ENCODE measurements around the gene SAMD1. TPM values are rescaled to one million over a fixed set of nuclear protein-coding genes. Genes with fewer than 3 reads are reported as not detected.

Gene SAMD1
- total RNA-seq, 2 experiments from 2014 or later = 29.4 to 30.1 TPM

DNA sequence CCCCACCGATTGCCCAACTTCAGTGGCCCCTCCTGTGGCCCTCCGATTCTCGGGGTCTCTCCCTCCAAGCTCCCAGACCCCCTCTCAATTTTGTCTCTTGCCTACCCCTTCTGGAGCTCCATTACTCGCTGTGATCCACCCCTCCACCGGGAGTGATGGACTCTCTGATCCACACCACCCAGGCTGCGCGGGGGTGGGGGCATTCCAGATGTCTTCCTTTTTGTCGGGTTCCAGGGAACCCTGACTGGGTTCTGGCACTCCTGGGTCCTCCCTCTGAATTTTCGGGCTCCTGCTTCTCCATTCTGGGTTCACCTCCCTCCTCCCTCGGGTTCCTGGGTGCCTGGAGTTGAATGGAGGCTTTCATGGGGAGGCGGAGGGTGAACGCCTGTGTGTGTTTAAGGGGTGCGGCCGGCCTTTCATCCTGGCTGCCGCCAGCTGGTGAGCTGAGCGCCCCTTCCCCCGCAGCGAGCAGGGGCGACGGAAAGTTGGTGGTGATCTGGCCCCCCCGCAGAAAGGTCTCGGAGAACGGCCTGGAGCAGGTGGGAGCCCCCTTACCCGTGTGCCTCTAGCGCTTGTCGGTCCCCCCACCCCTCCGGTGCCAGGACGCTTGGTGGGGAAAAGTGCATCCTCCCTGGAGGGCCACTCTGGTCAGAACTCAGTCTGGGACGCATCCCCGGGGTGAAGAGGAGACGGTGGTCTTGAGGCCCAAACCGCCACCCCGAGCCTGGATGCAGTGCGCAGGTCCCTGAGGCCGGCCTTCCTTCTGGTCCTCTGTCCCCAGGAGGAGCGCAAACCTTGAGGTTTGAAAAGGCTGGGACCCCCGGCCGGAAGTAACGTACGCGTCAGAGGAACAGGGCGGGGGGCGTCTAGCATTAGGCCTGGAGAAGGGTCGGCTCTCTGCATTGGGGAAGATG, 16.4 kb downstream of the SAMD1 start:
- Histone ChIP-seq H3K4me3 (ENCODE audit: low read length) (peak overlapping the region; percentile 77), H3K4me1 (ENCODE audit: insufficient read depth, low read length) (peaks cover 38% of the 10 kb centered on the region), H3K27me3 (ENCODE audit: control insufficient read depth in 1 of 2, insufficient read depth in 2 of 2, low read length in 2 of 2) (peaks cover 4 to 5% of the 10 kb centered on the region in 2 experiments), H3K27ac (ENCODE audit: low read depth in 1 of 2, low read length in 2 of 2) (no peak overlapping the region), H3K9me3 (ENCODE audit: control insufficient read depth in 1 of 2, insufficient read depth in 1 of 2, low read length in 2 of 2) (no peaks in the 10 kb centered on the region), H3K36me3 (ENCODE audit: insufficient read depth, low read length) (no peaks in the 10 kb centered on the region)
- DNase-seq (peak in 1 of 14 experiments; percentile 24), ATAC-seq (ENCODE audit: poor library complexity) (peak; percentile 16)
- Mint-ChIP-seq H3K4me3 (peak overlapping the region; percentile 93), H3K27me3 (peaks cover 4% of the 10 kb centered on the region), H3K36me3 (ENCODE audit: low read depth) (no peaks in the 10 kb centered on the region), H3K27ac (peak overlapping the region; percentile 83), H3K9me3 (no peaks in the 10 kb centered on the region), H3K4me1 (ENCODE audit: low read depth) (peaks cover 17% of the 10 kb centered on the region)
- CTCF ChIA-PET = interaction anchor here (0.8 to 4.3 kb wide), 6 partner anchors 15 to 193 kb away, joined by 3 to 27 read pairs (median 4); partner anchors contain the start of gene ASF1B
- TF ChIP-seq, protein P1, sequence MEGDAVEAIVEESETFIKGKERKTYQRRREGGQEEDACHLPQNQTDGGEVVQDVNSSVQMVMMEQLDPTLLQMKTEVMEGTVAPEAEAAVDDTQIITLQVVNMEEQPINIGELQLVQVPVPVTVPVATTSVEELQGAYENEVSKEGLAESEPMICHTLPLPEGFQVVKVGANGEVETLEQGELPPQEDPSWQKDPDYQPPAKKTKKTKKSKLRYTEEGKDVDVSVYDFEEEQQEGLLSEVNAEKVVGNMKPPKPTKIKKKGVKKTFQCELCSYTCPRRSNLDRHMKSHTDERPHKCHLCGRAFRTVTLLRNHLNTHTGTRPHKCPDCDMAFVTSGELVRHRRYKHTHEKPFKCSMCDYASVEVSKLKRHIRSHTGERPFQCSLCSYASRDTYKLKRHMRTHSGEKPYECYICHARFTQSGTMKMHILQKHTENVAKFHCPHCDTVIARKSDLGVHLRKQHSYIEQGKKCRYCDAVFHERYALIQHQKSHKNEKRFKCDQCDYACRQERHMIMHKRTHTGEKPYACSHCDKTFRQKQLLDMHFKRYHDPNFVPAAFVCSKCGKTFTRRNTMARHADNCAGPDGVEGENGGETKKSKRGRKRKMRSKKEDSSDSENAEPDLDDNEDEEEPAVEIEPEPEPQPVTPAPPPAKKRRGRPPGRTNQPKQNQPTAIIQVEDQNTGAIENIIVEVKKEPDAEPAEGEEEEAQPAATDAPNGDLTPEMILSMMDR (IDR thresholded peaks at IDR 0.05) = no peak
- POLR2A ChIA-PET = interaction anchor here (0.6 to 2.3 kb wide), 4 partner anchors 62 to 194 kb away, joined by 3 to 22 read pairs (median 4); partner anchors contain the start of gene ASF1B
- intact Hi-C loops (cut with DNase I, micrococcal nuclease) = loop anchor here (2.0 to 5.0 kb wide), 5 partner anchors 43 to 475 kb away; partner anchors contain the start of genes ASF1B (in 1 of the 2), PRKACA (in 1 of the 2) and RFX1 (in 1 of the 2)

DNA sequence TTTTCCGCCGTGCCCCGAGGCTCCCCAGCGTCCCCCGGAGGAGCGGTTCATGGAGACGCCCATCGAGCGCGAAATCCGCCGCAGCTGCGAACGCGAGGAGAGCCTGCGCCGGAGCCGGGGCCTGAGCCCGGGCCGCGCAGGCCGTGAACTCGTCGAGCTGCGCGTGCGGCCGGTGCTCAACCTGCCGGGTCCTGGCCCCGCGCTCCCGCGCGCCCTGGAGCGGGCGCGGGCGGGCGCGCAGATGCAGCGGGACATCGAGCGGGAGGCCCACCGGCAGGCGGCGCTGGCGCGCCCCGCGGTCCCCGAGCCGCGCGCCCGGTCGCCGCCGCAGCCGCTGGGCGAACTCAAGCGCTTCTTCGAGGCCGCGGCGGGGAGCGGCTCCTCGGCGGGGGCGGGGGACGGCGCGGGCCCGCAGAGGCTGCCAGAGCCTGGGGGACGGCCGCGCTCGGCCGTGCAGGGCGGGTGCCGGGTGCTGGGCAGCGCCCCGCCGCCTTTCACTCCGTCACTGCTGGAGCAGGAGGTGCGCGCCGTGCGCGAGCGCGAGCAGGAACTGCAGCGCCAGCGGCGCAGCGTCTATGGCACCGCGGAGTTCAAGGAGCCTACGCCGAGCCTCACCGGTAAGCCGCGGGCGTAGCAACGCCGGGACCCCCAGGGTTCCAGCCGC, 17.2 kb downstream of the SAMD1 start:
- H3K9me3 Mint-ChIP-seq = no peaks in the 10 kb centered on the region
- no peaks in the 10 kb centered on the region for H3K36me3 Mint-ChIP-seq (ENCODE audit: low read depth)
- ChIA-PET POLR2A (interaction anchor here (0.6 to 2.3 kb wide), 9 partner anchors 14 to 193 kb away, joined by 3 to 22 read pairs (median 4); partner anchors contain the start of genes ASF1B, IL27RA and PRKACA), CTCF (interaction anchor here (0.6 to 4.3 kb wide), 11 partner anchors 14 to 1671 kb away, joined by 3 to 27 read pairs (median 3); partner anchors contain the start of genes ASF1B and NANOS3)
- Histone ChIP-seq H3K36me3 (ENCODE audit: insufficient read depth, low read length) (no peaks in the 10 kb centered on the region), H3K27ac (ENCODE audit: low read depth in 1 of 2, low read length in 2 of 2) (no peak overlapping the region), H3K27me3 (ENCODE audit: control insufficient read depth in 1 of 2, insufficient read depth in 2 of 2, low read length in 2 of 2) (peaks cover 4 to 5% of the 10 kb centered on the region in 2 experiments), H3K4me1 (ENCODE audit: insufficient read depth, low read length) (peaks cover 38% of the 10 kb centered on the region), H3K4me3 (ENCODE audit: low read length) (peak overlapping the region; percentile 77), H3K9me3 (ENCODE audit: control insufficient read depth in 1 of 2, insufficient read depth in 1 of 2, low read length in 2 of 2) (no peaks in the 10 kb centered on the region)
- ATAC-seq (ENCODE audit: poor library complexity) (peak; percentile 79), DNase-seq (peak; percentile 55 to 92 (median 72))
- intact Hi-C loops (cut with DNase I, micrococcal nuclease) = loop anchor here (2.0 to 5.0 kb wide), 4 partner anchors 44 to 275 kb away; partner anchors contain the start of genes ASF1B (in 1 of the 2), PRKACA (in 1 of the 2) and RFX1 (in 1 of the 2)
- TF ChIP-seq, protein P1 (IDR thresholded peaks at IDR 0.05) = no peak
- H3K4me1 Mint-ChIP-seq (ENCODE audit: low read depth) = peaks cover 17% of the 10 kb centered on the region
- H3K27me3 Mint-ChIP-seq = peaks cover 4% of the 10 kb centered on the region
- H3K27ac Mint-ChIP-seq = peak overlapping the region; percentile 83
- H3K4me3 Mint-ChIP-seq = peak overlapping the region; percentile 93
